GM13976 (cell line): Measurements from ENCODE around the gene FGFR3.

ENCODE experiments used
- DNase-seq: peaks from one replicate; pipeline ENCODE4 v3.0.0; 2012; ENCODE audit warnings: low spot score
- in situ Hi-C: fragments of 300-500 bp; cut with MboI; formaldehyde crosslinking; loops from one replicate; pipeline ENCODE4 v1.12.0; 2022; ENCODE audit warnings: low sequenced_read_pairs, mixed read lengths, inconsistent platforms; ENCODE audit not compliant: unreplicated experiment
- TF ChIP-seq, protein P1 (sequence below): IDR thresholded peaks from 2 replicates; pipeline ENCODE4 v1.5.1; 2012; ENCODE audit warnings: borderline replicate concordance, mild to moderate bottlenecking; ENCODE audit not compliant: insufficient read depth; ENCODE audit errors: extremely low read depth, missing control alignments, control extremely low read depth

The FGFR3 gene

DNA sequence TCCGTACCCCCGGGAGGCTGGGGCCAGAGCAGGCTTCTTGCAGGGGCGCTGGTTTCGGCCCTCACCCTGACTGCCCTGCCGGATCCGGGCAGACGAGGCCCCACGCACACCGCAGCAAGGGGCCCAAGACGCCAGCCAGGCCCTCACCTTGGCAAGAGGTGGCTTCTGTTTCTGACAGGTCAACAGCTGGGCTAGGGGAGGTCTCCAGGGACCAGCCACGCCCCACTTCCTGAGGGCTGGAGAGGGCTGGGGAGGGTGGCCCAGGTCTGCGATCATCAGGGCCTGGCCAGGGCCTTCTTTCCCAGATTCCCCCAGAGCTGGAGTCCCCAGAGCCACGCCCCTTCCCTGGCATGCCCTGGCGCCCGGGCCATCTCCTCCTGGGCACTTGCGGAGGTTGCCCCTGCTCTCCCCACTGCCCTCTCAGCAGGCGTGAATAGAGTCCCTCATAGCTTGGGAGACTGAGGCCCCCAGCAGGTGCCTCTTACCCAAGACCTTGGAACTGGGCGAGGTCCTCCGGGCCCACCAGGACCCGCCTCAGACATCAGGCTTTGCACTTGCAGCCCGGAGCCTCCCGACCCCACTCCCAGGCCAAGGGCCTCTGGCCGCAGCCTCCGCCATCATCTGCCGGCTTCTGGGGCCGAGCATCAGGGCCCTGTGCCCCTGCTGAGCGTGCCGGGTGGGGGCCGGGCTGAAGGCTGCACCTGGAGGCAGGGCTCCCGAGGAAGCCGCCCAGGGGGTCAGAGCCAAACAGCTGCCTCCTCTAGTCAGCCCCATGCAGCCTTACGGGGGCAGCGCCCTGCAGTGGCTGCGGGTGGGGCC is 6.3 kb upstream of the FGFR3 start:
- in situ Hi-C loops, result no loop called here
- TF ChIP-seq, protein P1, sequence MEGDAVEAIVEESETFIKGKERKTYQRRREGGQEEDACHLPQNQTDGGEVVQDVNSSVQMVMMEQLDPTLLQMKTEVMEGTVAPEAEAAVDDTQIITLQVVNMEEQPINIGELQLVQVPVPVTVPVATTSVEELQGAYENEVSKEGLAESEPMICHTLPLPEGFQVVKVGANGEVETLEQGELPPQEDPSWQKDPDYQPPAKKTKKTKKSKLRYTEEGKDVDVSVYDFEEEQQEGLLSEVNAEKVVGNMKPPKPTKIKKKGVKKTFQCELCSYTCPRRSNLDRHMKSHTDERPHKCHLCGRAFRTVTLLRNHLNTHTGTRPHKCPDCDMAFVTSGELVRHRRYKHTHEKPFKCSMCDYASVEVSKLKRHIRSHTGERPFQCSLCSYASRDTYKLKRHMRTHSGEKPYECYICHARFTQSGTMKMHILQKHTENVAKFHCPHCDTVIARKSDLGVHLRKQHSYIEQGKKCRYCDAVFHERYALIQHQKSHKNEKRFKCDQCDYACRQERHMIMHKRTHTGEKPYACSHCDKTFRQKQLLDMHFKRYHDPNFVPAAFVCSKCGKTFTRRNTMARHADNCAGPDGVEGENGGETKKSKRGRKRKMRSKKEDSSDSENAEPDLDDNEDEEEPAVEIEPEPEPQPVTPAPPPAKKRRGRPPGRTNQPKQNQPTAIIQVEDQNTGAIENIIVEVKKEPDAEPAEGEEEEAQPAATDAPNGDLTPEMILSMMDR, result no peak
- no peak for DNase-seq

DNA sequence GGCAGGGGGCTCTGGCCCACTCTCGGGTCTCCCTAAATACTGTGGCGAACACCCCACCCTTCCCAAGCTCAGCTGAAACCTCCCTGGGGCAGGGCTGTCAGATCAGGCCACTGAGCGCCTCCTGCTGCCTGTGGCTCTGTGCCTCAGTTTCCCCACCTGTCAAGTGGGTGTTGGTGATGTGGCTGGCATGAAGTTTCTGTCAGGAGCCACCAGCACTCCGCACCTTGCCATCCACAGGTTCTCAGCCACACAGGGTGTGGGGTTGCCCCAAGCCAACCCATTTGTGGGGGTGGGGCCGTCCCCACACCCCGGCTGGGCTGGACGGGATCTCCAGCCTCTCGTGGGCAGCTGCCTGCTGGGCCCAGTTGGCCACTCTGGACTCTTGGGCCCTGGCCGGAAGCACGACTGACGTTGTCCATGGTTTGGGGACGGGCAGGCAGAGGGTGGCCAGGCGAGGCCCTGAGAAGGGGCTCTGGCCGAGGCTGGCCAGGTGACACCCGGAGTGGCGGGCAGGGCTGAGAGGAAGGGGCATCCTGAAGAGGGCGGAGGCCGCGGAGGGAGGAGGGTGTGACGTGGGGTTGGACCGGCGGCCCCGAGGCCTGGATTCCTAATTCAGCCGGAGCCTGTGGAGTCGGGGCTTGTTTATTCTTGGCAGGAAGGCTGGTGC is 5.5 kb upstream of the FGFR3 start:
- TF ChIP-seq, protein P1, result no peak
- no peak for DNase-seq
- in situ Hi-C loops, result no loop called here

DNA sequence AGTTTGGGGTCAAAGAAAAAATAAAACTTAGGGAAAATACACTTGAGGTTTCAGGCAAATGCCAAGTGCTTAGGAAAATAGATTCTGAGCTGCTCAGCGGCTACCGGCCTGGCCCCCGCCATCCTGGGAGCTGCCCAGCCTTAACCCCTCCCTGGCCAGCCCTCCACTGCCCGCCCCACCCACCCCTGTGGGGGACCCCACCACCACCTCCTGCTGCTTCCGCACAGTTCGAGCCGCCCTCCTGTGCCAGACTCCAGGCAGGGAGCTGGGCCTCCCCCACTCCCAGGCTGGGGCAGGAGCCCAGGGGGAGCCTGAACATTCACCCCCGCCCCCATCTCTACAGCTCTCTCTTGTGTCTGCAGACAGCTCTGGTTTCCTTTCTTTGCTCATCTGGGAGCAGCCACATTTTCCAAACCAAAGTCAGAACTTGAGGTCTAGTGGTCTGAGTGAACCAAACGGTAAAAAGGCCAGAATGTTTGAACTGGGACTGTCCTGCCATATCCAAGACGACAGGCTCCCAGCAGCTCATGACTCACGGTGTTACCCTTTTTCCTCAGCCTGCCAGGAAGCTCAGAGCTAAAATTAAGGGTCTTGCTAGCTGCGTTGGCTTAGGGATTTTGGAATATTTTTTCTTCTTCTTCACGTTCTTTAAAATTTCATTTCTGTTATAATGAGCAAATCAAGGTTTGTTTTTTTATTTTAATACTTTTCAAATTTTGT is 4.7 kb upstream of the FGFR3 start:
- no peak for DNase-seq
- in situ Hi-C loops, result no loop called here
- TF ChIP-seq, protein P1, result no peak

DNA sequence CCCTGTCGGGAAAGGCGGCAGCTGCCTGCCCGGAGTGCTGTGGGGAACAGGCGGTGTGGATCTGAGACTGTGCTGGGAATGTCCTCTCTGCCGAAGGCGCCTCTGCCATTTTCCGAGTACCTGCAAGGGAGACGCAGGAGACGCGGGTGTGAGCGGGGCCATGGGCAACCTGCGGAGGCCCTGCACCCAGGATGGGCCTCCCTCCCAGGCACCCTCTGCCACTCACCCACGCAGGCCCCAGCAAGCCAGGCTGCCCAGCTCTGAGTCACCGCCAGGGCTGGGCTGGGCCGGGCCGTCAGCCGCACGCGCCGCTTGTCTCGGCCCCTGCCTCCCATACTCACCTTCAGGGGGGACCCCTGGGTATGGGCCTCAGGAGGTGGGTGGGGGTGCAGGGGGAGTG is 3.5 kb upstream of the FGFR3 start:
- in situ Hi-C loops, result no loop called here
- no peak for DNase-seq
- TF ChIP-seq, protein P1, result no peak

DNA sequence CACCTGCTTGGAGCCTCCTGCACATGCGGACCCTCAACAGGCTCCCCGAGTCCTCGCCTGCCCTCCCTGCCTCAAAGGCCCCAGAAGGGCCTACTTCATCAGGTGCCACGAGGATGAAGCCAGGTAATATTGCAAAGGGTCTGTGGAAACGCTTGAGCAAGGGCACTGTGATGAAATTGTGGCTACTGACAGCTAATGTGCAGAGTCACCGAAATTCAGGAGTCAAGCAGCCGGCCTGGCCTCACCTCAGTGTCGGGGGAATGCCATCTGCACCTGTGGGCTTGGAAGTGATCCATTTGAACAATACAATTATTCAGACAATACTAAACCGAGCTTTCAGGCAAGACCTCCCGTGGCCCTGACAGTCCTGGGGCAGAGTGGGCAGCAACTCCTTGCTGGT is 3.1 kb upstream of the FGFR3 start:
- TF ChIP-seq, protein P1, result no peak
- no peak for DNase-seq
- in situ Hi-C loops, result no loop called here

DNA sequence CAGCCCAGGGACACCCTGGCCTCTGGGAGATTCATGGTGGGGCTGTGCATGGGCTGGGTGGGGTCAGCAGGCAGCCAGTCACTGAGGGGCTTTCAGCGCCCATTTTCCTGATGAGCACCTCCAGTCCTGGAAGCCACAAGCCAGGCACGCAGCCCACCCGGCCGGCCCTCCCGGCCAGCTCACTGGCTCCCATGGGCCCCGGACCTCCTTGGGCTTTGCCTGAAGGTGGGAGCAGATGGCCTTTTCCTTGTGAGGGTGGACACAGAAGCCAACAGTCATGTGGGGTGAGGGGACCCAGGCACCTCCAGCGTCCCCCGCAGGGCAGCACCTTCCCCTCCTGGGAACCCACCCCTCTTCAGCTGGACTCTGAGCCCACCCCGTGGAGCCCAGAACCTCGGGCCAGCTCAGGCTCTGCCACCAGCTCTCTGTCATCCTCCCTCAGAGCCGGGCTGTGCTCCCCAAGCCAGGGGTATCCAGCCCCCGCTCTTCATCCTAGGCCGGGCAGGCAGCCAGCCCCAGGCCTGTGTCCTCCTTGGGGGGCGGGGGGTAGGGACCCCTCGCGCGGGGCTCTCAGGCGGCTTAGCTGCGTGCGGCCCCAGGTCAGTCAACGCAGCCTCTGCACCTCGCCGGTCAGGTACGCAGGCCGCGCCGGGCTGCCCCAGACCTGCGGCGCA is 798 bp upstream of the FGFR3 start:
- no peak for DNase-seq
- in situ Hi-C loops, result no loop called here
- TF ChIP-seq, protein P1, result no peak
